ENCODE measurements around the gene IFNA13. TPM values are rescaled to one million over a fixed set of nuclear protein-coding genes. Genes with fewer than 3 reads are reported as not detected.

The IFNA13 gene
- total RNA-seq, 1 experiment from 2014 or later: not detected

DNA sequence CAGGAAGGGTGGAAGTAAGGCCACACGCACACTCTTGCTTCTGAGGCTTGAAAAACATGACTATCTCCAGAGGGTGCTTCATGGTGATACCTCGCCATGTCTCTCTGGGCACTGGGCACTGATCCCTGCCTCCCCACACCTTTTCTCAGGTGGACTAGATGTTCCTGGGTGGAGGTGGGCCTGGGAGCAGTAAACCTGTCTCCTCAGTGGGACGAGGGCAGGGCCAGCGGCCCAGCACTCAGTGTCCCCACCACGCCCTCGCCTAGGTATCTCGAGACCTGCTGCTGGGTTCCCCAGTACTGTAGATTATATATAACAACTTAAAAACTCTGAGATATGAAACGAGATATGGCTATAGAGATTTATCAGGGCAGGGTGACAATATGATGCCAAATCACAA, 5.6 kb downstream of the IFNA13 start (continued):
- TF ChIP-seq, protein P1, sequence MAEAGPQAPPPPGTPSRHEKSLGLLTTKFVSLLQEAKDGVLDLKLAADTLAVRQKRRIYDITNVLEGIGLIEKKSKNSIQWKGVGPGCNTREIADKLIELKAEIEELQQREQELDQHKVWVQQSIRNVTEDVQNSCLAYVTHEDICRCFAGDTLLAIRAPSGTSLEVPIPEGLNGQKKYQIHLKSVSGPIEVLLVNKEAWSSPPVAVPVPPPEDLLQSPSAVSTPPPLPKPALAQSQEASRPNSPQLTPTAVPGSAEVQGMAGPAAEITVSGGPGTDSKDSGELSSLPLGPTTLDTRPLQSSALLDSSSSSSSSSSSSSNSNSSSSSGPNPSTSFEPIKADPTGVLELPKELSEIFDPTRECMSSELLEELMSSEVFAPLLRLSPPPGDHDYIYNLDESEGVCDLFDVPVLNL (CRISPR knock-in tag; IDR thresholded peaks at IDR 0.05; ENCODE audit: borderline replicate concordance, low read depth): no peak

DNA sequence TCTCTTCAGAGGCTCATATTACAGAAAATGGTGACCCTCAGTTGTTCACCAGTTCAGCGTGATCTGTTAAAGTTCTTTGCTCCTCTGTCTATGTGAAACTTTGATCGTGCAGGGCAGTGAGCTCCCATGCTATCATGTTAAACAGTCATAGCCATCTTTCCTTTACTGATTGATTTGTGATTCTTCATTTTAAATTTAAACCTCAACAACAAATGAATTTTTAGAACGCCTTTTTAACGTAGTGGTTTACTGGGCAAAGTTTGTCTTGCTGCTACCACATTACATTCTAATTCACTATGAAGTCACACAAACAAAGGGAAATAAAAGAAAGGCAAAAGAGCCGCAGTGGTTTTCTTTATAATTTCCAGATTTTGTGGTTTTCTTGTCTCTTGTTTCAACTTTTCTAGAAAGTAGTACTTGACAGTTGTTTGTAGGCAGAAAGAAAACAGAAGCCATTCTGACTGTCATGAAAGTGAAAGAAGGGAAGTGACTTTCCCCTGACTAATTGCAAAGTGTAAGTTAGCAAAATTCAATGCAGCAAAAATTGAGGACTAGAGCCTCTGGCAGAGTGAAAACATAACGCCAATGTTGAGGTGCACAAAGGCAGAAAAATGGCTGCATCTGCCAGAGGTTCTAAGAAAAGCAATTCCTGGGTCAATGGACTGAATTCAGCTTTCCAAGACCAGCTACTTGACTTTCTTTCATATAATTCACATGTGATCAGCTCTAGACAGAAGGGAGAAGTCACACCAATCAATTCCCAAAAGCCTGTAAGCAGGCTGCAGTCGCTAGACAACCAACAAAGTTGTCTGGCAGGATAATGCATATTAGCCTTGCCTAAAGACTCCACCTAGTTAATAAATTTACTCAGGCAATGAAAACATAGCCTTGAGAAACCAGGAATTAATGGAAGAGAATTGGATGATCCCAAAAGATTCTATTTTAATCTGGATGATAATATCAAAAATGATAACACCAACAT, 10.1 kb downstream of the IFNA13 start:
- CTCF ChIA-PET: no interaction called here
- H3K27me3 Mint-ChIP-seq (ENCODE audit: low read depth): no peaks in the 10 kb centered on the region
- no peak overlapping the region for H3K27ac Mint-ChIP-seq
- peaks cover 14% of the 10 kb centered on the region for H3K9me3 Mint-ChIP-seq
- TF ChIP-seq, protein P2, sequence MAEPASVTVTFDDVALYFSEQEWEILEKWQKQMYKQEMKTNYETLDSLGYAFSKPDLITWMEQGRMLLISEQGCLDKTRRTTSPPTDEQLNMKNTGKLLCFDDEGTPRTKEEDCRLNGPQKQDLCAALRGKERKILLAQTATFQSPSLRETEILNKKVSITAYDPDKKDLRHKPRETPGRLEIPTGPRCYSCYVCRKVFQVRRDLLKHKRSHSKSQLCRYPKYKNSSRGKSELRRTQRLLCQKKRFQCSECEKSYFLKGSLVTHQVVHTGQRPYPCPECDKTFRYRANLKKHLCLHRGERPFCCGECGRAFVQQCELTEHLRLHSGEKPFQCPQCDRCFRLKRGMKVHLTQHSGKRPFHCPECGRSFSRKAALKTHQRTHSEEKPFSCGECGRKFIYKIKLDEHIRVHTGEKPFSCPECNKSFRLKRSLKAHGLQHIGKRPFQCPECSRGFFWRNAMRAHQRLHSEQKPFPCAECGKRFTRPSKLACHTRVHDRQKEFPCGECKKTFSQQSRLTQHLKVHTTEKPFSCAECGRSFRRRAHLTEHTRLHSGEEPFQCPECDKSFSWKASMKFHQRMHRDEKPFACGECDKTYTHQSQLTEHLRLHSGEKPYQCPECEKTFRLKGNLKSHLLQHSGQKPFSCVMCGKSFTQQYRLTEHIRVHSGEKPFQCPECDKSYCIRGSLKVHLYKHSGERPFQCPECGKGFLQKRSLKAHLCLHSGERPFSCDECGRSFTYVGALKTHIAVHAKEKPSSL (CRISPR knock-in tag; conservative IDR thresholded peaks at IDR 0.05): no peak
- POLR2A ChIA-PET: no interaction called here
- DNase-seq (ENCODE audit: low spot score) (no peak), ATAC-seq (no peak)
- no peaks in the 10 kb centered on the region for H3K4me1 Mint-ChIP-seq
- H3K4me3 Mint-ChIP-seq: no peak overlapping the region
- H3K36me3 Mint-ChIP-seq: peaks cover 5% of the 10 kb centered on the region; the same call in 1 of the 2 replicates

DNA sequence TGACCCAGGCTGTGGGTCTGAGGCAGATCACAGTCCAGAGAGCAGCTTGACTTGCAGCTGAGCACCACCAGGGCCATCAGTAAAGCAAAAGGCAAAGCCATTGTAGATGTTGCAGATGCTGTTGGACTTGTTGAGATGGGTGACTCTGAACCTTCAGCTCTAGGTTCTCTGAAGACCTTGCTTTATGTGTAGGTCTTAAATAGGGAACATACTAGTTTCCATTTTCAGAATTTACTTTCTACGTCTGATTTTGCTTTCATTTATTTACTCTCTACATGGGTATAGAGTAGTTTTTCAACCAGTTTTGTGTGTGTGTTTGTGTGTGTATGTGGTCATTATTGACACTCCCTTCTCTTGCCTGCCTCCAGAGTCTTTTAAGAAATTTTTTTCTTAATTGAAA, 17.1 kb downstream of the IFNA13 start, which contains the start of gene IFNA6:
IFNA6 (minus strand) TSS at position 101 of the 400 bp plus-strand sequence; CDS start at position 101, 0 bp downstream.
- peaks cover 2% of the 10 kb centered on the region; the same call in 1 of the 2 replicates for H3K4me1 Mint-ChIP-seq
- POLR2A ChIA-PET: no interaction called here
- H3K27me3 Mint-ChIP-seq (ENCODE audit: low read depth): no peaks in the 10 kb centered on the region
- DNase-seq (ENCODE audit: low spot score) (no peak), ATAC-seq (no peak)
- H3K36me3 Mint-ChIP-seq: peaks cover 5% of the 10 kb centered on the region; the same call in 1 of the 2 replicates
- H3K4me3 Mint-ChIP-seq: no peak within 1 kb of the TSS
- no peak within 1 kb of the TSS for H3K27ac Mint-ChIP-seq
- CTCF ChIA-PET: no interaction called here
- TF ChIP-seq ZNF232 (CRISPR knock-in tag; IDR thresholded peaks at IDR 0.05) (no peak), ZNF416 (CRISPR knock-in tag; IDR thresholded peaks at IDR 0.05) (no peak), ZNF317 (CRISPR knock-in tag; IDR thresholded peaks at IDR 0.05; ENCODE audit: borderline replicate concordance, low read depth) (no peak), ZNF263 (CRISPR knock-in tag; IDR thresholded peaks at IDR 0.05; ENCODE audit: low read depth) (no peak), NFATC4 (CRISPR knock-in tag; IDR thresholded peaks at IDR 0.05) (no peak), NR3C1 (CRISPR knock-in tag; conservative IDR thresholded peaks at IDR 0.05; ENCODE audit: low read depth) (no peak), CREB1 (CRISPR knock-in tag; IDR thresholded peaks at IDR 0.05) (no peak), ELF4 (CRISPR knock-in tag; IDR thresholded peaks at IDR 0.05; ENCODE audit: low read depth) (no peak), EMX1 (CRISPR knock-in tag; IDR thresholded peaks at IDR 0.05) (no peak), SOX15 (CRISPR knock-in tag; IDR thresholded peaks at IDR 0.05) (no peak), JAZF1 (CRISPR knock-in tag; IDR thresholded peaks at IDR 0.05) (no peak), ZNF671 (CRISPR knock-in tag; IDR thresholded peaks at IDR 0.05) (no peak), OVOL2 (CRISPR knock-in tag; IDR thresholded peaks at IDR 0.05; ENCODE audit: borderline replicate concordance) (no peak), GRHL2 (CRISPR knock-in tag; IDR thresholded peaks at IDR 0.05; ENCODE audit: insufficient replicate concordance, severe bottlenecking) (no peak), ZNF396 (CRISPR knock-in tag; IDR thresholded peaks at IDR 0.05; ENCODE audit: borderline replicate concordance) (no peak)
- TF ChIP-seq, protein P3, sequence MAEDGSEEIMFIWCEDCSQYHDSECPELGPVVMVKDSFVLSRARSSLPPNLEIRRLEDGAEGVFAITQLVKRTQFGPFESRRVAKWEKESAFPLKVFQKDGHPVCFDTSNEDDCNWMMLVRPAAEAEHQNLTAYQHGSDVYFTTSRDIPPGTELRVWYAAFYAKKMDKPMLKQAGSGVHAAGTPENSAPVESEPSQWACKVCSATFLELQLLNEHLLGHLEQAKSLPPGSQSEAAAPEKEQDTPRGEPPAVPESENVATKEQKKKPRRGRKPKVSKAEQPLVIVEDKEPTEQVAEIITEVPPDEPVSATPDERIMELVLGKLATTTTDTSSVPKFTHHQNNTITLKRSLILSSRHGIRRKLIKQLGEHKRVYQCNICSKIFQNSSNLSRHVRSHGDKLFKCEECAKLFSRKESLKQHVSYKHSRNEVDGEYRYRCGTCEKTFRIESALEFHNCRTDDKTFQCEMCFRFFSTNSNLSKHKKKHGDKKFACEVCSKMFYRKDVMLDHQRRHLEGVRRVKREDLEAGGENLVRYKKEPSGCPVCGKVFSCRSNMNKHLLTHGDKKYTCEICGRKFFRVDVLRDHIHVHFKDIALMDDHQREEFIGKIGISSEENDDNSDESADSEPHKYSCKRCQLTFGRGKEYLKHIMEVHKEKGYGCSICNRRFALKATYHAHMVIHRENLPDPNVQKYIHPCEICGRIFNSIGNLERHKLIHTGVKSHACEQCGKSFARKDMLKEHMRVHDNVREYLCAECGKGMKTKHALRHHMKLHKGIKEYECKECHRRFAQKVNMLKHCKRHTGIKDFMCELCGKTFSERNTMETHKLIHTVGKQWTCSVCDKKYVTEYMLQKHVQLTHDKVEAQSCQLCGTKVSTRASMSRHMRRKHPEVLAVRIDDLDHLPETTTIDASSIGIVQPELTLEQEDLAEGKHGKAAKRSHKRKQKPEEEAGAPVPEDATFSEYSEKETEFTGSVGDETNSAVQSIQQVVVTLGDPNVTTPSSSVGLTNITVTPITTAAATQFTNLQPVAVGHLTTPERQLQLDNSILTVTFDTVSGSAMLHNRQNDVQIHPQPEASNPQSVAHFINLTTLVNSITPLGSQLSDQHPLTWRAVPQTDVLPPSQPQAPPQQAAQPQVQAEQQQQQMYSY (CRISPR knock-in tag; IDR thresholded peaks at IDR 0.05): no peak
- TF ChIP-seq, protein P4, sequence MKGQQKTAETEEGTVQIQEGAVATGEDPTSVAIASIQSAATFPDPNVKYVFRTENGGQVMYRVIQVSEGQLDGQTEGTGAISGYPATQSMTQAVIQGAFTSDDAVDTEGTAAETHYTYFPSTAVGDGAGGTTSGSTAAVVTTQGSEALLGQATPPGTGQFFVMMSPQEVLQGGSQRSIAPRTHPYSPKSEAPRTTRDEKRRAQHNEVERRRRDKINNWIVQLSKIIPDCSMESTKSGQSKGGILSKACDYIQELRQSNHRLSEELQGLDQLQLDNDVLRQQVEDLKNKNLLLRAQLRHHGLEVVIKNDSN (CRISPR knock-in tag; IDR thresholded peaks at IDR 0.05): no peak
- TF ChIP-seq, protein P5, sequence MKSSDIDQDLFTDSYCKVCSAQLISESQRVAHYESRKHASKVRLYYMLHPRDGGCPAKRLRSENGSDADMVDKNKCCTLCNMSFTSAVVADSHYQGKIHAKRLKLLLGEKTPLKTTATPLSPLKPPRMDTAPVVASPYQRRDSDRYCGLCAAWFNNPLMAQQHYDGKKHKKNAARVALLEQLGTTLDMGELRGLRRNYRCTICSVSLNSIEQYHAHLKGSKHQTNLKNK (CRISPR knock-in tag; IDR thresholded peaks at IDR 0.05): no peak
- TF ChIP-seq, protein P6, sequence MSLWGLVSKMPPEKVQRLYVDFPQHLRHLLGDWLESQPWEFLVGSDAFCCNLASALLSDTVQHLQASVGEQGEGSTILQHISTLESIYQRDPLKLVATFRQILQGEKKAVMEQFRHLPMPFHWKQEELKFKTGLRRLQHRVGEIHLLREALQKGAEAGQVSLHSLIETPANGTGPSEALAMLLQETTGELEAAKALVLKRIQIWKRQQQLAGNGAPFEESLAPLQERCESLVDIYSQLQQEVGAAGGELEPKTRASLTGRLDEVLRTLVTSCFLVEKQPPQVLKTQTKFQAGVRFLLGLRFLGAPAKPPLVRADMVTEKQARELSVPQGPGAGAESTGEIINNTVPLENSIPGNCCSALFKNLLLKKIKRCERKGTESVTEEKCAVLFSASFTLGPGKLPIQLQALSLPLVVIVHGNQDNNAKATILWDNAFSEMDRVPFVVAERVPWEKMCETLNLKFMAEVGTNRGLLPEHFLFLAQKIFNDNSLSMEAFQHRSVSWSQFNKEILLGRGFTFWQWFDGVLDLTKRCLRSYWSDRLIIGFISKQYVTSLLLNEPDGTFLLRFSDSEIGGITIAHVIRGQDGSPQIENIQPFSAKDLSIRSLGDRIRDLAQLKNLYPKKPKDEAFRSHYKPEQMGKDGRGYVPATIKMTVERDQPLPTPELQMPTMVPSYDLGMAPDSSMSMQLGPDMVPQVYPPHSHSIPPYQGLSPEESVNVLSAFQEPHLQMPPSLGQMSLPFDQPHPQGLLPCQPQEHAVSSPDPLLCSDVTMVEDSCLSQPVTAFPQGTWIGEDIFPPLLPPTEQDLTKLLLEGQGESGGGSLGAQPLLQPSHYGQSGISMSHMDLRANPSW (CRISPR knock-in tag; conservative IDR thresholded peaks at IDR 0.05; ENCODE audit: low read depth): no peak
- H3K9me3 Mint-ChIP-seq: peaks cover 18% of the 10 kb centered on the region
